Right lobe of liver (tissue), 4 donors: ENCODE results near the gene CNTRL.
"Not testable (repeated sequence)": the region's sequence is repeated elsewhere in the genome, so short reads cannot be mapped to it uniquely, and the experiment has no call there.

Experiments
- POLR2A ChIP-seq: fragments of 450-650 bp; IDR thresholded peaks from one replicate; pipeline ENCODE4 v1.6.1; 2017; ENCODE audit warnings: antibody characterized with exemption, mild to moderate bottlenecking
- TF ChIP-seq, protein P1 (sequence below), 4 donors: fragments of 200-600 bp in 3 of 4; fragments of 450-650 bp in 1 of 4; IDR thresholded peaks; one replicate each; pipeline versions ENCODE4 v1.5.1 to v1.8.0; 2016 to 2022; ENCODE audit warnings: antibody characterized with exemption in 4 of 4, mild to moderate bottlenecking in 2 of 4
- donor health status: DM: no; HTN: no; CAD: no.
- donor health status: DM: no; HTN: no; CAD: no.
- donor health status: DM: no; HTN: yes; CAD: no.

DNA sequence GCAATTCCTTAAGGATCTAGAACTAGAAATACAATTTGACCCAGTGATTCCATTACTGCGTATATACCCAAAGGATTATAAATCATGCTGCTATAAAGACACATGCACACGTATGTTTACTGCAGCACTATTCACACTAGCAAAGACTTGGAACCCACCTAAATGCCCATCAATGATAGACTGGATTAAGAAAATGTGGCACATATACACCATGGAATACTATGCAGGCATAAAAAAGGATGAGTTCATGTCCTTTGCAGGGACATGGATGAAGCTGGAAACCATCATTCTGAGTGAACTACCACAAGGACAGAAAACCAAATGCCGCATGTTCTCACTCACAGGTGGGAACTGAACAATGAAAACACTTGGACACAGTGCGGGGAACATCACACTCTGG is 46.5 kb upstream of the CNTRL start:
- TF ChIP-seq, protein P1, sequence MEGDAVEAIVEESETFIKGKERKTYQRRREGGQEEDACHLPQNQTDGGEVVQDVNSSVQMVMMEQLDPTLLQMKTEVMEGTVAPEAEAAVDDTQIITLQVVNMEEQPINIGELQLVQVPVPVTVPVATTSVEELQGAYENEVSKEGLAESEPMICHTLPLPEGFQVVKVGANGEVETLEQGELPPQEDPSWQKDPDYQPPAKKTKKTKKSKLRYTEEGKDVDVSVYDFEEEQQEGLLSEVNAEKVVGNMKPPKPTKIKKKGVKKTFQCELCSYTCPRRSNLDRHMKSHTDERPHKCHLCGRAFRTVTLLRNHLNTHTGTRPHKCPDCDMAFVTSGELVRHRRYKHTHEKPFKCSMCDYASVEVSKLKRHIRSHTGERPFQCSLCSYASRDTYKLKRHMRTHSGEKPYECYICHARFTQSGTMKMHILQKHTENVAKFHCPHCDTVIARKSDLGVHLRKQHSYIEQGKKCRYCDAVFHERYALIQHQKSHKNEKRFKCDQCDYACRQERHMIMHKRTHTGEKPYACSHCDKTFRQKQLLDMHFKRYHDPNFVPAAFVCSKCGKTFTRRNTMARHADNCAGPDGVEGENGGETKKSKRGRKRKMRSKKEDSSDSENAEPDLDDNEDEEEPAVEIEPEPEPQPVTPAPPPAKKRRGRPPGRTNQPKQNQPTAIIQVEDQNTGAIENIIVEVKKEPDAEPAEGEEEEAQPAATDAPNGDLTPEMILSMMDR (IDR thresholded peaks at IDR 0.05) = not testable (repeated sequence)
- not testable (repeated sequence) for TF ChIP-seq POLR2A
